Smooth muscle cell (in vitro differentiated cells): ENCODE measurements around the gene LRRC73. TPM values are rescaled to one million over a fixed set of nuclear protein-coding genes. Genes with fewer than 3 reads are reported as not detected.

Experiments
- DNase-seq: peaks from one replicate; lab custom pipeline; 2025; ENCODE audit not compliant: unreplicated experiment; lab: John Stamatoyannopoulos, UW
- H2AFZ ChIP-seq: fragments of 200-600 bp; sonication (generic); 2 replicates; pipeline ENCODE4 v1.6.0; 2016; ENCODE audit warnings: antibody characterized with exemption, low read depth, mild to moderate bottlenecking
- H3F3A ChIP-seq: fragments of 200-600 bp; sonication (generic); 2 replicates; pipeline ENCODE4 v1.6.0; 2017; ENCODE audit warnings: antibody characterized with exemption, low read depth
- H3K27ac ChIP-seq: fragments of 200-600 bp; sonication (generic); 2 replicates; pipeline ENCODE4 v1.5.1; 2016; ENCODE audit warnings: low read depth, mild to moderate bottlenecking
- H3K27me3 ChIP-seq: fragments of 200-600 bp; sonication (generic); 2 replicates; pipeline ENCODE4 v1.6.1; 2016; ENCODE audit warnings: low read depth, mild to moderate bottlenecking
- H3K36me3 ChIP-seq: fragments of 200-600 bp; sonication (generic); 2 replicates; pipeline ENCODE4 v1.5.1; 2016; ENCODE audit warnings: low read depth
- H3K4me1 ChIP-seq: fragments of 200-600 bp; sonication (generic); 2 replicates; pipeline ENCODE4 v1.5.1; 2016; ENCODE audit warnings: low read depth
- H3K4me2 ChIP-seq: fragments of 200-600 bp; sonication (generic); 2 replicates; pipeline ENCODE4 v1.6.0; 2016; ENCODE audit warnings: mild to moderate bottlenecking
- H3K4me3 ChIP-seq: fragments of 200-600 bp; sonication (generic); 2 replicates; pipeline ENCODE4 v1.5.1; 2016; ENCODE audit warnings: mild to moderate bottlenecking
- H3K79me2 ChIP-seq: fragments of 200-600 bp; sonication (generic); 2 replicates; pipeline ENCODE4 v1.6.0; 2016; ENCODE audit warnings: low read depth, mild to moderate bottlenecking
- H3K9ac ChIP-seq: fragments of 200-600 bp; sonication (generic); 2 replicates; pipeline ENCODE4 v1.6.0; 2016; ENCODE audit warnings: low read depth
- H3K9me3 ChIP-seq: fragments of 200-600 bp; sonication (generic); replicated peaks from 2 replicates; pipeline ENCODE4 v1.5.1; 2016; ENCODE audit warnings: low read depth
- H4K20me1 ChIP-seq: fragments of 200-600 bp; sonication (generic); 2 replicates; pipeline ENCODE4 v1.6.0; 2016; ENCODE audit warnings: low read depth
- WGBS: methylation state at CpG from one replicate; pipeline ENCODE4 v1.1.7; 2016; ENCODE audit warnings: low lambda C conversion rate; 5-methylcytosine and 5-hydroxymethylcytosine counted together
- polyA plus RNA-seq: library from polyadenylated mRNA; unstranded; fragments of >200 nt; fragmentation: Nextera tagmentation; extraction: Ambion mirVana; gene quantifications from 2 replicates; pipeline ENCODE4 v1.2.1, GENCODE V29; 2016
- total RNA-seq: library from RNA; depleted of rRNA; stranded (reverse); fragments of >200 nt; gene quantifications from 2 replicates; pipeline ENCODE4 v1.2.3, GENCODE V29; 2014
- TF ChIP-seq, protein P1 (sequence below): fragments of 200-600 bp; sonication (generic); IDR thresholded peaks from 2 replicates; pipeline ENCODE4 v1.5.1; 2017; ENCODE audit warnings: borderline replicate concordance, mild to moderate bottlenecking, antibody characterized with exemption; ENCODE audit not compliant: insufficient read depth, poor library complexity, severe bottlenecking

Gene LRRC73
- total and polyA plus RNA-seq, 2 experiments from 2014 or later: 2.1 to 2.2 TPM

- H3F3A ChIP-seq: no peaks in the 10 kb centered on the region
- H3K4me2 ChIP-seq: peak overlapping the region; percentile 55
- H3K9me3 ChIP-seq: no peaks in the 10 kb centered on the region
- no peaks in the 10 kb centered on the region for H4K20me1 ChIP-seq
- TF ChIP-seq, protein P1, sequence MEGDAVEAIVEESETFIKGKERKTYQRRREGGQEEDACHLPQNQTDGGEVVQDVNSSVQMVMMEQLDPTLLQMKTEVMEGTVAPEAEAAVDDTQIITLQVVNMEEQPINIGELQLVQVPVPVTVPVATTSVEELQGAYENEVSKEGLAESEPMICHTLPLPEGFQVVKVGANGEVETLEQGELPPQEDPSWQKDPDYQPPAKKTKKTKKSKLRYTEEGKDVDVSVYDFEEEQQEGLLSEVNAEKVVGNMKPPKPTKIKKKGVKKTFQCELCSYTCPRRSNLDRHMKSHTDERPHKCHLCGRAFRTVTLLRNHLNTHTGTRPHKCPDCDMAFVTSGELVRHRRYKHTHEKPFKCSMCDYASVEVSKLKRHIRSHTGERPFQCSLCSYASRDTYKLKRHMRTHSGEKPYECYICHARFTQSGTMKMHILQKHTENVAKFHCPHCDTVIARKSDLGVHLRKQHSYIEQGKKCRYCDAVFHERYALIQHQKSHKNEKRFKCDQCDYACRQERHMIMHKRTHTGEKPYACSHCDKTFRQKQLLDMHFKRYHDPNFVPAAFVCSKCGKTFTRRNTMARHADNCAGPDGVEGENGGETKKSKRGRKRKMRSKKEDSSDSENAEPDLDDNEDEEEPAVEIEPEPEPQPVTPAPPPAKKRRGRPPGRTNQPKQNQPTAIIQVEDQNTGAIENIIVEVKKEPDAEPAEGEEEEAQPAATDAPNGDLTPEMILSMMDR: no peak
- WGBS: 80% methylated on average over 6 of the region's 6 CpGs
- H3K27ac ChIP-seq: no peak overlapping the region
- H3K27me3 ChIP-seq: no peaks in the 10 kb centered on the region
- no peak for DNase-seq
- no peak overlapping the region for H3K4me3 ChIP-seq
- peaks cover 7% of the 10 kb centered on the region for H3K79me2 ChIP-seq
- H3K9ac ChIP-seq: no peak overlapping the region
- no peak overlapping the region for H2AFZ ChIP-seq
- peaks cover 22% of the 10 kb centered on the region for H3K4me1 ChIP-seq
- H3K36me3 ChIP-seq: no peaks in the 10 kb centered on the region
Measured at GRCh38 chr6:43497129-43497396, 13.1 kb downstream of the LRRC73 start.

DNA sequence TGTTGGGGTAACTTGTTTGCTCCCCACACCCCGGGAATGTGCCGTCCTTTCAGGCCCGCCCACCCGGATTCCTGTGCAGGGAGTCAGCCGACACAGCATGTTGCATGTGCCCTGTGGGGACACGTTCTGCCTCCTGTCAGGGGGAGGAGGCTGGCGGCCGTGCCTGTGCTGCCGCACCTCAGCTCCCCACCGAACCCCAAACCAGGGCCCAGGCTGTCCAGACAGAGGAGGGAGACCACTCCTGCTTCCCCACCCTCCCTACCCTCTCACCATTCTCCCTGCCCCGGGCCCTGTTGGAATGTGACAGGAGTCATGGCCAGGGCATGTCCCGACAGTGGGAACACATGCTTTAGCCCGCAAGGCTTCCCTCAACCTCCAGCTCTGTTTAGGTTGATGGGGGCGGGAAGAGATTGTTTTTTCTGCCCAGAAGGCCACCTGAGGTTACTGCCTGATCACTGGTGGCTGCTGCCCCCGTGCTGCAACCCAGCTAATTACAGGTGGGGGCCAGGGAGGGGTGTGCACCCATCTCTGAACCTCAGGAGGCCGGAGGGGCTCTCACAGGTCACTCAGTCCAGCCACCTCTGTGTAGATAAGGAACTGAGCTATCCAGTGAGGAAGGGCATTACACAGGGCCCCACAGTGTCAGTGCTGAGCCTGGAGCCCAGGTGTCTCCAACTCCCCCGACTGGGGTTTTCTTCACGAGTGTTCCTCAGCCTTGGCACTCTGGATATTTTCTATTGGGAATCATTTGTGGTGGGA lies 13.6 kb downstream of the LRRC73 start:
- no peaks in the 10 kb centered on the region for H3K27me3 ChIP-seq
- H3K9me3 ChIP-seq: no peaks in the 10 kb centered on the region
- TF ChIP-seq, protein P1: peak; percentile 57
- H3K36me3 ChIP-seq: no peaks in the 10 kb centered on the region
- no peak overlapping the region for H2AFZ ChIP-seq
- H3K4me2 ChIP-seq: peak overlapping the region; percentile 55
- H4K20me1 ChIP-seq: no peaks in the 10 kb centered on the region
- H3K9ac ChIP-seq: no peak overlapping the region
- peaks cover 23% of the 10 kb centered on the region for H3K4me1 ChIP-seq
- WGBS: 31% methylated on average over 18 of the region's 18 CpGs
- DNase-seq: no peak
- peak overlapping the region; percentile 78 for H3K27ac ChIP-seq
- H3K4me3 ChIP-seq: no peak overlapping the region
- H3K79me2 ChIP-seq: peaks cover 7% of the 10 kb centered on the region
- no peaks in the 10 kb centered on the region for H3F3A ChIP-seq

- H2AFZ ChIP-seq: no peak overlapping the region
- H4K20me1 ChIP-seq: no peaks in the 10 kb centered on the region
- H3K4me2 ChIP-seq: no peak overlapping the region
- no peaks in the 10 kb centered on the region for H3F3A ChIP-seq
- WGBS: 69% methylated on average over 4 of the region's 4 CpGs
- H3K4me1 ChIP-seq: peaks cover 23% of the 10 kb centered on the region
- H3K27me3 ChIP-seq: no peaks in the 10 kb centered on the region
- no peak overlapping the region for H3K9ac ChIP-seq
- no peaks in the 10 kb centered on the region for H3K9me3 ChIP-seq
- peak overlapping the region; percentile 78 for H3K27ac ChIP-seq
- no peak for DNase-seq
- TF ChIP-seq, protein P1: peak; percentile 7
- no peak overlapping the region for H3K4me3 ChIP-seq
- H3K36me3 ChIP-seq: no peaks in the 10 kb centered on the region
- peaks cover 7% of the 10 kb centered on the region for H3K79me2 ChIP-seq
Measured at GRCh38 chr6:43495409-43495941, 14.7 kb downstream of the LRRC73 start.

DNA sequence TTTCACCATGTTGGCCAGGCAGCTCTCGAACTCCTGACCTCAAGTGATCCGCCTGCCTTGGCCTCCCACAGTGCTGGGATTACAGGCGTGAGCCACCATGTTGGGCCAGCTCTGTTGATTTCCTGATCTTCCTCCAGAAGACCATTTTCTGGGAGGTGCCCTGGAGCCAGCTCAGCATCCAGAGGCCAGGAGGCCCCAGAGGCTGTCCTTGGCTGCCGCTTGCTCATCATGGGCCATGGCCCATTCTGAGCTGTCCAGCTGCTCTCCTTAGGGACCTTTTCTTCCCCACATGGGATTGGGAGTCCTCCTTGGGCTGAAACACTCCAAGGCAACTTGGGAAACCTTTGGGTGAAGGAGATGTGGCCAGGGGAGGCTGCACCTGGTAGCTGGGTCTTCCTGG lies 15.4 kb downstream of the LRRC73 start:
- H3K9ac ChIP-seq: no peak overlapping the region
- no peaks in the 10 kb centered on the region for H3K9me3 ChIP-seq
- no peak for DNase-seq
- H3K27me3 ChIP-seq: no peaks in the 10 kb centered on the region
- TF ChIP-seq, protein P1: no peak
- no peak overlapping the region for H3K4me3 ChIP-seq
- H3K27ac ChIP-seq: no peak overlapping the region
- no peaks in the 10 kb centered on the region for H3K36me3 ChIP-seq
- H2AFZ ChIP-seq: no peak overlapping the region
- 94% methylated on average over 4 of the region's 4 CpGs for WGBS
- peaks cover 7% of the 10 kb centered on the region for H3K79me2 ChIP-seq
- H4K20me1 ChIP-seq: no peaks in the 10 kb centered on the region
- peaks cover 23% of the 10 kb centered on the region for H3K4me1 ChIP-seq
- H3K4me2 ChIP-seq: no peak overlapping the region
- no peaks in the 10 kb centered on the region for H3F3A ChIP-seq
